ENCODE results near the gene TIMM22. TPM values are rescaled to one million over a fixed set of nuclear protein-coding genes. Genes with fewer than 3 reads are reported as not detected.

The TIMM22 gene
- total RNA-seq, 4 donors from 2014 or later = 11.6 to 12.9 (median 12.6) TPM

DNA sequence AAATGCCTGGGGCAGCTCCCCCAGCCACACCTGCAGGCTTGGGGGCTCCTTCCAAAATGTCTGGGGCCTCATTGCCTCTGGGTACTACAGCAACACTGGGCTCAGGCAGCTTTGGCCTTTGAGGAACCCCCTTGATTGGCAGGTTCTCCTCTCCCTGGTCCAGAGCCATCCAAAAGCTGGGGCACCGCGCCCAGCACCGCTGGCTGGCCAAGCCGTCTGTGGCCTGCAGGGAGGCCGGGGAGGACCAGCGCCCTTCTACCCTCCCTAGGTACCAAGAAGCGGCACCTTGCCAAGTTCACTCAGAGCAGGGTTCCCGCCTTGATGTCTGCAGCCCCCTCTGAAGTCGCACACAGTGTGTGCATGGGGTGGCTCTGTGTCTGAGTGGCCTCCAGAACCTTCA is 30.1 kb downstream of the TIMM22 start:
- no peaks in the 10 kb centered on the region for H3K9me3 ChIP-seq
- 93% methylated on average over 3 of the region's 9 CpGs for WGBS
- H3K27ac ChIP-seq = no peak overlapping the region
- peaks cover 45% of the 10 kb centered on the region for H3K4me1 ChIP-seq
- TF ChIP-seq POLR2A (IDR thresholded peaks at IDR 0.05) (no peak), POLR2AphosphoS5 (IDR thresholded peaks at IDR 0.05) (no peak), EP300 (IDR thresholded peaks at IDR 0.05) (no peak)
- TF ChIP-seq, protein P1, sequence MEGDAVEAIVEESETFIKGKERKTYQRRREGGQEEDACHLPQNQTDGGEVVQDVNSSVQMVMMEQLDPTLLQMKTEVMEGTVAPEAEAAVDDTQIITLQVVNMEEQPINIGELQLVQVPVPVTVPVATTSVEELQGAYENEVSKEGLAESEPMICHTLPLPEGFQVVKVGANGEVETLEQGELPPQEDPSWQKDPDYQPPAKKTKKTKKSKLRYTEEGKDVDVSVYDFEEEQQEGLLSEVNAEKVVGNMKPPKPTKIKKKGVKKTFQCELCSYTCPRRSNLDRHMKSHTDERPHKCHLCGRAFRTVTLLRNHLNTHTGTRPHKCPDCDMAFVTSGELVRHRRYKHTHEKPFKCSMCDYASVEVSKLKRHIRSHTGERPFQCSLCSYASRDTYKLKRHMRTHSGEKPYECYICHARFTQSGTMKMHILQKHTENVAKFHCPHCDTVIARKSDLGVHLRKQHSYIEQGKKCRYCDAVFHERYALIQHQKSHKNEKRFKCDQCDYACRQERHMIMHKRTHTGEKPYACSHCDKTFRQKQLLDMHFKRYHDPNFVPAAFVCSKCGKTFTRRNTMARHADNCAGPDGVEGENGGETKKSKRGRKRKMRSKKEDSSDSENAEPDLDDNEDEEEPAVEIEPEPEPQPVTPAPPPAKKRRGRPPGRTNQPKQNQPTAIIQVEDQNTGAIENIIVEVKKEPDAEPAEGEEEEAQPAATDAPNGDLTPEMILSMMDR (IDR thresholded peaks at IDR 0.05) = no peak
- peaks cover 16% of the 10 kb centered on the region for H3K36me3 ChIP-seq
- no peaks in the 10 kb centered on the region for H3K27me3 ChIP-seq
- DNase-seq (ENCODE audit: low spot score in 2 of 2) = no peak
- H3K4me3 ChIP-seq = no peak overlapping the region

DNA sequence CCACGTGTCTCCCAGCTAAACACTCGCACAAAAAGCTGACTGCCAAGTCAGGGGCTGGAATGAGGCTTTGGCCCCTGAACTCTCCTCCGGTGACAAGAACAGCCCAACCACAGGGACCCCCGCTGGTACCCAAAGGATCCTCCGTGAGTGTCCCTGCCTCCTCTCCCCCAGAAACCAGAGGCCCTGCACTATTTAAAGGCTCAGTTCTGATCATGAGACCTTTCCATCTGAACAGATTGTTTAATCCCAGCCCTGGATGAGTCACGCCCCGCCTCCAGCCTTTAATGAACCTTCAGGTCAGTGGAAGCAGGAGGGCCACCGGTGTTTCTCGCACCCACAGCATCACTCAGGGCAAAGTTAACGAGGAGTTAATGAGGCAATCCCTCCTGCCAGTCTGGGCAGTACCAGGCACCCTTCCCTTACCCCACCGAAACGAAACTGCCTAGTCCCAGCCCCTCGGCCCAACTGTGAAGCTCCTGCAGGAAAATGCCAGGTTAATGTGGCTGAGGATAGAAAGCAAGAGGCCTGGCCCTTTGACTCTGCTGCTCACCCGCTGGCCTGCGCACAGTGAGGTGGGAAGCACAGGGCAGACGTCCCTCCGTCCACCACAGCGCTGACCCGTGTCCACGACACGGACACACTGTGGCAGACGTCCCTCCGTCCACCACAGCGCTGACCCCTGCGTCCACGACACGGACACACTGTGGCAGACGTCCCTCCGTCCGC is 32.4 kb downstream of the TIMM22 start:
- no peaks in the 10 kb centered on the region for H3K27me3 ChIP-seq
- DNase-seq (ENCODE audit: low spot score in 2 of 2) = no peak
- peaks cover 36% of the 10 kb centered on the region for H3K4me1 ChIP-seq
- TF ChIP-seq EP300 (IDR thresholded peaks at IDR 0.05) (no peak), POLR2AphosphoS5 (IDR thresholded peaks at IDR 0.05) (no peak), POLR2A (IDR thresholded peaks at IDR 0.05) (no peak)
- TF ChIP-seq, protein P1 (IDR thresholded peaks at IDR 0.05) = no peak
- peaks cover 15% of the 10 kb centered on the region for H3K36me3 ChIP-seq
- no peaks in the 10 kb centered on the region for H3K9me3 ChIP-seq
- WGBS = 75% methylated on average over 29 of the region's 30 CpGs
- peak overlapping the region; percentile 56 for H3K27ac ChIP-seq
- no peak overlapping the region for H3K4me3 ChIP-seq

DNA sequence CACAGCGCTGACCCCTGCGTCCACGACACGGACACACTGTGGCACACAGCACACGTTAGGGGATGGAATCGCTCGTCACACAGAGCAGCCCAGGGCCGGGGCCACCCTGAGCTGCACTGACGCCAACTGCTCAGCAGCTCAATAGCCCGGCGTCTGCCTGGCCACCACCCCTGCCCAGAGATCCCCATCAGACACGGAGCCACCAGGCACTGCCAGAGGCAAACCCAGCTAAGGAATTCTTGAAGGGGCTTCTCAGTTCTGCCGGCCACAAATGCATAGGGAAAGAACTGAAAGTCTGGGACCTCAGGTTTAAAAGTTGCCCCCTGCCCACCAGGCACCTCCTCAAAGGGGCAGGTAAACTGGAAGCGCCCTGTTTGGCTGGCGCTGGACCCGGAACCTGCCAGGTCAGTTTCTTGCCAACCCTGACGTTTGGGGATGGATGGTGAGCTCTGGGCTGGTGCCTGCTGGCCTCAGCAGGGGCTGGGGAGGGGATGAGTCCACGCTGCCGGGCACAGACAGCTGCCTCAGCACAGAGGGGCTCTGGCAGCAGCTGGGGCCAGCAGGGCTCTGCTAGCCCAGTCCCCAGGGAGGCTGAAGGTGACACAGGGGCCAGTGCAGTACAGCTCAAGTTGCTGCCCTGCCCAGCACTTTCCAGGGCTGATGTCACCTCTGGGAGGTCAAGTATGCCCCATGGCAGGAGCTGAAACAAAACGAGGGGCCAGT is 33.2 kb downstream of the TIMM22 start:
- Histone ChIP-seq H3K27me3 (no peaks in the 10 kb centered on the region), H3K27ac (peak overlapping the region; percentile 56), H3K36me3 (peaks cover 20% of the 10 kb centered on the region), H3K9me3 (no peaks in the 10 kb centered on the region), H3K4me3 (peak overlapping the region; percentile 43), H3K4me1 (peaks cover 36% of the 10 kb centered on the region)
- TF ChIP-seq POLR2AphosphoS5 (IDR thresholded peaks at IDR 0.05) (no peak), POLR2A (IDR thresholded peaks at IDR 0.05) (no peak), EP300 (IDR thresholded peaks at IDR 0.05) (no peak)
- TF ChIP-seq, protein P1 (IDR thresholded peaks at IDR 0.05) = no peak
- 76% methylated on average over 5 of the region's 20 CpGs for WGBS
- DNase-seq (ENCODE audit: low spot score in 2 of 2) = no peak

DNA sequence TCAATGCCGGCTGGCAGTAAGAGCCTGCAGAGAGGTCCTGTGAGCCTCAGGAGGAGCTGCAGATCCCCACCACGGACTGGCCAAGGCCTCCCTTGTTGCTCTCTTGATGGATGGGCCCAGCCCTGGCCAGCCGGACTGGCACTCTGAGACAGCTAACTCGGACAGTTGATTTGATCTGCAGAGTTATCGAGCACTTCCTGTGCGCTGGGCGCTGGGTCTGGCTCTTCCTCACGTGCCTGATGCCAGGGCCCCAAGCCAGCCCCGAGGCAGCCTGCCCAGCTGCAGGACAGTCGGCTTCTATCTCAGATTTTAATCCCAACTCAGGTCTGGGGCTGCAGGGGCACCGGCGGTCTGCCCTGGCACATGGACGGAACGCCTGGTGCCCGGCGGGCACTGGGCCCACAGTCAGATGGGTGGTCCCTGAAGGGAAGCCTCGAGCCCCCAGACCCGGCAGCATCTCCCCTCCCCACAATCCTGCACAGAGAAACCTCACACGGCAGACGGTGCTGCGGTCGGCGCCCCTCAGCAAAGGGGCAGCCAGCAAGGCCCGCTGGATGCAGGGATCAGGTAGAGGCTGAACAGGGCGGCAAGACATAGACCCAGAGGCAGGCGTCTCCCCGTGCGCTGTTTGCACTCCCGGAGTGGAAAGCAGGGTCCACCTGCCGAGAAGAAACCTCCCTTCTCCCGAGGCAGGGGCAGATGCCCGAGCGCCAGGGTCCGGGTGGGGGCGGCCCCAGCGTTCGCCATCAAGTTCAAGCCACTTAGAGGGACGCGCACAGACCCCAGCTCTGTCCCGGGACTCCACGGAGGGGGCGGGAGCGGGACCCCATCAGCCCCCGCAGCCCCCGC is 34.0 kb downstream of the TIMM22 start:
- no peaks in the 10 kb centered on the region for H3K27me3 ChIP-seq
- no CpG with 5 or more reads among the region's 45 CpGs for WGBS
- H3K27ac ChIP-seq = peak overlapping the region; percentile 29
- H3K4me1 ChIP-seq = peaks cover 40% of the 10 kb centered on the region
- no peak for DNase-seq (ENCODE audit: low spot score in 2 of 2)
- H3K36me3 ChIP-seq = peaks cover 20% of the 10 kb centered on the region
- H3K4me3 ChIP-seq = peak overlapping the region; percentile 43
- H3K9me3 ChIP-seq = no peaks in the 10 kb centered on the region
- no peak for TF ChIP-seq EP300 (IDR thresholded peaks at IDR 0.05)
- TF ChIP-seq POLR2AphosphoS5 (IDR thresholded peaks at IDR 0.05) = no peak
- TF ChIP-seq POLR2A (IDR thresholded peaks at IDR 0.05) = no peak
- TF ChIP-seq, protein P1 (IDR thresholded peaks at IDR 0.05) = no peak

All from suprapubic skin (tissue), 4 donors.